Chondrocyte (in vitro differentiated cells): ENCODE measurements around the gene NRXN3. TPM values are rescaled to one million over a fixed set of nuclear protein-coding genes. Genes with fewer than 3 reads are reported as not detected.

Source experiments
- DNase-seq: peaks from one replicate; pipeline ENCODE4 v3.0.0; 2021; ENCODE audit warnings: mixed read lengths, low spot score
- H3K27ac Mint-ChIP-seq: one replicate; pipeline ENCODE4 v1.8.0; 2021; ENCODE audit warnings: mild to moderate bottlenecking, moderate library complexity, mixed read lengths; ENCODE audit not compliant: unreplicated experiment
- H3K27me3 Mint-ChIP-seq: 2 replicates; pipeline ENCODE4 v1.8.0; 2021; ENCODE audit warnings: low read depth, mixed read lengths
- H3K36me3 Mint-ChIP-seq: 2 replicates; pipeline ENCODE4 v1.8.0; 2021; ENCODE audit warnings: low read depth, mixed read lengths
- H3K4me1 Mint-ChIP-seq: 2 replicates; pipeline ENCODE4 v1.8.0; 2021; ENCODE audit warnings: low read depth, mild to moderate bottlenecking, mixed read lengths
- H3K4me3 Mint-ChIP-seq: one replicate; pipeline ENCODE4 v1.8.0; 2021; ENCODE audit warnings: mild to moderate bottlenecking, moderate library complexity, mixed read lengths; ENCODE audit not compliant: unreplicated experiment
- H3K9me3 Mint-ChIP-seq: 2 replicates; pipeline ENCODE4 v1.8.0; 2021; ENCODE audit warnings: low read depth, mixed read lengths
- CTCF ChIP-seq: fragments of 200-600 bp; sonication (generic); IDR thresholded peaks from 2 replicates; pipeline ENCODE4 v1.5.0; 2021; ENCODE audit warnings: antibody characterized with exemption, mild to moderate bottlenecking, moderate library complexity
- total RNA-seq: library from RNA; stranded (reverse); gene quantifications from 3 replicates; pipeline ENCODE4 v1.2.1, GENCODE V29; 2021

NRXN3 gene
- total RNA-seq, 1 donor from 2014 or later, result 7.9 TPM

GRCh38 chr14:78316786-78317185 is 146.6 kb downstream of the NRXN3 start:
- Mint-ChIP-seq H3K36me3 (no peaks in the 10 kb centered on the region), H3K27ac (no peak overlapping the region), H3K27me3 (peaks cover 4% of the 10 kb centered on the region), H3K4me1 (no peaks in the 10 kb centered on the region), H3K4me3 (no peak overlapping the region), H3K9me3 (no peaks in the 10 kb centered on the region)
- no peak for DNase-seq
- no peak for TF ChIP-seq CTCF

DNA sequence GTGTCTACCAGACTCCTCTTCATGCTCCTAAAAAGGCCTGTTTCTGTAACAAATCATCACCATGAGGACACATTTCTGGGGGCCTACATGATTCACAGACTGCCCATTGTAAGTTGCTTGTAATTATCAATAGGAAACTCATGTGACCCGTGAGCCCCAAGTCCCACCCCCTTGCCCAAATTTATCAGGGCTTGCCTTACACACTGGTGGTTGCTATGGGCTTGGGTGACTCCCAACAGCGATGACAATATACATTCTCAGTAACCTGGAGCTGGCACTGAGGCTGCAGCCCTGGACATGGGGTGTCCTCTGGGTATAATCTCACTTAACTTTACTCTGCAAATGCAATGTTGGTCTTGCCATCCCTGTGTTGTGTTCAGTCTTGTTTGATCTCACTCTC is 149.2 kb downstream of the NRXN3 start:
- H3K36me3 Mint-ChIP-seq, result no peaks in the 10 kb centered on the region
- TF ChIP-seq CTCF, result no peak
- H3K4me3 Mint-ChIP-seq, result no peak overlapping the region
- no peaks in the 10 kb centered on the region for H3K4me1 Mint-ChIP-seq
- H3K9me3 Mint-ChIP-seq, result no peaks in the 10 kb centered on the region
- no peak overlapping the region for H3K27ac Mint-ChIP-seq
- H3K27me3 Mint-ChIP-seq, result peaks cover 3% of the 10 kb centered on the region
- DNase-seq, result no peak

DNA sequence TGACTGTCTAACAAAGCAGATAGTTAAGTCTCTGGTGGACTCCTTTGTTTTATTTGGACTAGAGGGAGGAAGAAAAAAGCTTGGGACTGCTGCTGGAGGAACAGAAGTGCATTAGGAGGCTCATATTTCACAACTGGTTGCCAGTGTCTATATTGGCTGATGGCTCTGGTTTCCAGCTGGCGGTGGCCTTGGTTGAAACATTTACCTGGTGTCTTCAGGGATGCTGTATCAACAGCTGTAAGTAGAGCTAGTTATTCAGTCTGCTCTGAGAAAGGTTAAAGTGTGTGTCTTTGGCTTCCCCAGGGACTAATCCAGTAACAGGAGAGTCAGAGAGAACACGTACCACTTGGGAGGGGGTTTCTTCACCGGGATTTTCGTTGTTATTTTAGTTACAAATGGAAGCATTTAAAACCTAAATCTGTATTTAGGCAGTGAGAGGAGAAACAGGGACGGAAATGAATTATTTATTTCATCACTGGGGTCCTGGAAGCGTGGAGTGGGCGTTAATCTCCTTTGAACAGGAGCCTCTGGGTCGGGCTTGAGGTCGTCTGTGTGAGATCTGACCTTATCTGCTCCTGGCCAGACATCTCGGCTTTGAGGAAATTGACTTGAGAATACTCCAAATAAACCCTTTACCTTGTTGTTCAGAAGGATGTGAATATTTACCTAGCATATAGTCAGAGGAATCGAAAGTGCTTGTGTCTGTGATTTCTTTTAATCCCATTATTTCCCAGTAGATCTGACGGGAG is 149.9 kb downstream of the NRXN3 start:
- H3K4me1 Mint-ChIP-seq, result no peaks in the 10 kb centered on the region
- H3K27me3 Mint-ChIP-seq, result peaks cover 2% of the 10 kb centered on the region
- H3K4me3 Mint-ChIP-seq, result no peak overlapping the region
- TF ChIP-seq CTCF, result no peak
- H3K36me3 Mint-ChIP-seq, result no peaks in the 10 kb centered on the region
- no peak for DNase-seq
- no peaks in the 10 kb centered on the region for H3K9me3 Mint-ChIP-seq
- no peak overlapping the region for H3K27ac Mint-ChIP-seq

- Mint-ChIP-seq H3K4me1 (no peaks in the 10 kb centered on the region), H3K4me3 (no peak overlapping the region), H3K27me3 (peaks cover 4% of the 10 kb centered on the region), H3K36me3 (no peaks in the 10 kb centered on the region), H3K9me3 (peaks cover 2% of the 10 kb centered on the region), H3K27ac (no peak overlapping the region)
- DNase-seq, result no peak
- no peak for TF ChIP-seq CTCF
Observed at GRCh38 chr14:78324353-78324752, 154.2 kb downstream of the NRXN3 start.

DNA sequence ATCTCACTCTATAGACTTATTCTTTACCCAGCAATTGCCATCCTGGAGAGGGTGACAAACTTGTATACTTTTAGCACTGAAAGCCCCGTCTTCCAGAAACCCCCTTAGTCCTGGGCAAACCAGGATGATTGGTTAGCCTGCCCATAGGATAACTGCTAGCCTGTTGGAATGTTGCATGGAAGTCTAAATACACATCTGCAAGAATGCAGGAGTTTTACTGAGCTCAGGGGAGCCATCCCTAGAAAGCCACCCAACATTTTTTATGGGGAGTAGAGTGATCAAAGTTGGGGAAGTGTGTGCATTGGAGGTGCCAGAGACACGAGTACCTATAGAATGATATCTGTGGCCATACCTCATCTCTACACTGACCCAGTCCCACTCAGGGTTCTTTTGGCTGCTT is 155.7 kb downstream of the NRXN3 start:
- TF ChIP-seq CTCF, result no peak
- no peaks in the 10 kb centered on the region for H3K4me1 Mint-ChIP-seq
- peaks cover 4% of the 10 kb centered on the region for H3K27me3 Mint-ChIP-seq
- no peak for DNase-seq
- H3K36me3 Mint-ChIP-seq, result no peaks in the 10 kb centered on the region
- no peak overlapping the region for H3K4me3 Mint-ChIP-seq
- H3K9me3 Mint-ChIP-seq, result peaks cover 2% of the 10 kb centered on the region
- no peak overlapping the region for H3K27ac Mint-ChIP-seq
